ENCODE measurements around the gene HOXB4.

The HOXB4 gene

DNA sequence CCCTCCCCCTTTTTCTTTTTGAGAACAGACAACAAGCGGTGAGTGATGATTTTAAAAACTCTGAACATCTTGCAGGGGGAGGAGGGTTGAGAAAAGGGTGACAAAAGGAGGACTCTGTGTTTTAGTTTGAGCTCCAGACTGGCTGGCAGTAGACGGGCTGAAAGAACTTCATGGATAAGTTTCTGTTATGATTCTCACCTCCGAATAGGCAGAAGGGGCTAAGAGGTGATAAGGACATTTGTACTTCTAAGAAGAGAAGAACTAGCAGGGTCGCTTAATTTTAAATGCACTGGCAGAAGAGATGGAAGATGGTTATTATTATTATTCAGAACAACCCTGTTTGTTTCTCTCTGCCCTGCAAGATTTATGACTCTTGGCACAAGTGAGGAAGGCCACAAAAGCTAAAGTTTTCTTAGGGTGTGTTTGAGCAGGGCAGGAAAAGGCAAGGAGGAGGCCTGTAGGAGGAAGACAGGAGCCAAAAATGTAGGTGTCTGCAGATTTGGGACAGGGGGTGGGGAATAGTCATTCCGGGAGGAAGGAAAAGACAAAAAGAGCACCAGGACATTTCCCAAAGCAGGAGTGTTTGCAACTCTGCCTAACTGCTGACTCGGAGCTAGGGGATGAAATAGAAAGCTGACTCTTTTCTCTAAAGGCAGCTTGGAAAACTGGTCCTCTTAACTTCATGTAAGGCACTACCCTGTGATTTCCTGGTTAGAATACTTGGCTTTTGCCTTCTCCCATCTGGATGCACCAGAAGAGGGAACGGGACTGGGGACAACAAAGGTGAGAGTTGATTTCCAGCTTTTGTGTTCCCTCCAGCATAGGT, 21.4 kb downstream of the HOXB4 start:
- Histone ChIP-seq H3K36me3 (ENCODE audit: control insufficient read depth, insufficient read depth, low read length) (no peaks in the 10 kb centered on the region), H3K4me3 (ENCODE audit: low read depth, low read length) (no peak overlapping the region), H3K9me3 (ENCODE audit: control insufficient read depth, low read length) (no peaks in the 10 kb centered on the region), H3K79me2 (no peaks in the 10 kb centered on the region), H3K4me2 (ENCODE audit: low read length) (peak overlapping the region; percentile 40), H3K4me1 (no peaks in the 10 kb centered on the region), H3K9ac (no peak overlapping the region), H3K27me3 (ENCODE audit: control insufficient read depth, insufficient read depth, low read length) (no peaks in the 10 kb centered on the region), H2AFZ (no peak overlapping the region), H3K27ac (no peak overlapping the region)
- TF ChIP-seq, protein P1, sequence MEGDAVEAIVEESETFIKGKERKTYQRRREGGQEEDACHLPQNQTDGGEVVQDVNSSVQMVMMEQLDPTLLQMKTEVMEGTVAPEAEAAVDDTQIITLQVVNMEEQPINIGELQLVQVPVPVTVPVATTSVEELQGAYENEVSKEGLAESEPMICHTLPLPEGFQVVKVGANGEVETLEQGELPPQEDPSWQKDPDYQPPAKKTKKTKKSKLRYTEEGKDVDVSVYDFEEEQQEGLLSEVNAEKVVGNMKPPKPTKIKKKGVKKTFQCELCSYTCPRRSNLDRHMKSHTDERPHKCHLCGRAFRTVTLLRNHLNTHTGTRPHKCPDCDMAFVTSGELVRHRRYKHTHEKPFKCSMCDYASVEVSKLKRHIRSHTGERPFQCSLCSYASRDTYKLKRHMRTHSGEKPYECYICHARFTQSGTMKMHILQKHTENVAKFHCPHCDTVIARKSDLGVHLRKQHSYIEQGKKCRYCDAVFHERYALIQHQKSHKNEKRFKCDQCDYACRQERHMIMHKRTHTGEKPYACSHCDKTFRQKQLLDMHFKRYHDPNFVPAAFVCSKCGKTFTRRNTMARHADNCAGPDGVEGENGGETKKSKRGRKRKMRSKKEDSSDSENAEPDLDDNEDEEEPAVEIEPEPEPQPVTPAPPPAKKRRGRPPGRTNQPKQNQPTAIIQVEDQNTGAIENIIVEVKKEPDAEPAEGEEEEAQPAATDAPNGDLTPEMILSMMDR (IDR thresholded peaks at IDR 0.05), result no peak

DNA sequence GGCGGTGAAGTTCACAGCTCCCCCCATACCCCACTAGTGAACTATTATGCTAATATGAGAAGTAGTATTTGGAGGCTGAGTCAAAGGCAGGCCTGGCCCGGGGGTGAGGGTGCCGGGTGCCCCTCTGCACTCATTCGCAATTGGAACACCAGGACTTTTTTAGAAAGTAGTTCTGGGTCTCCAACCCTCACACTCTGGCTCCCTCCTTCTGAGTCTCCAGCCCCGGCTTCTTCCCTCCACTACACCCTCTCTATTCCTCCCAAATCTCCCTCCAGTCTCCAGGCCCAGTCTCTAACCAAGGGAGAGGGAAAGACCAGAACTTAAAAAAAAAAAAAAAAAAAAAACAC, 21.9 kb downstream of the HOXB4 start:
- no peaks in the 10 kb centered on the region for H3K79me2 ChIP-seq
- H2AFZ ChIP-seq, result no peak overlapping the region
- no peaks in the 10 kb centered on the region for H3K4me1 ChIP-seq
- H3K9ac ChIP-seq, result no peak overlapping the region
- TF ChIP-seq, protein P1 (IDR thresholded peaks at IDR 0.05), result no peak
- no peaks in the 10 kb centered on the region for H3K27me3 ChIP-seq (ENCODE audit: control insufficient read depth, insufficient read depth, low read length)
- H3K9me3 ChIP-seq (ENCODE audit: control insufficient read depth, low read length), result no peaks in the 10 kb centered on the region
- H3K36me3 ChIP-seq (ENCODE audit: control insufficient read depth, insufficient read depth, low read length), result no peaks in the 10 kb centered on the region
- H3K4me3 ChIP-seq (ENCODE audit: low read depth, low read length), result peak overlapping the region; percentile 19
- peak overlapping the region; percentile 53 for H3K4me2 ChIP-seq (ENCODE audit: low read length)
- H3K27ac ChIP-seq, result no peak overlapping the region

DNA sequence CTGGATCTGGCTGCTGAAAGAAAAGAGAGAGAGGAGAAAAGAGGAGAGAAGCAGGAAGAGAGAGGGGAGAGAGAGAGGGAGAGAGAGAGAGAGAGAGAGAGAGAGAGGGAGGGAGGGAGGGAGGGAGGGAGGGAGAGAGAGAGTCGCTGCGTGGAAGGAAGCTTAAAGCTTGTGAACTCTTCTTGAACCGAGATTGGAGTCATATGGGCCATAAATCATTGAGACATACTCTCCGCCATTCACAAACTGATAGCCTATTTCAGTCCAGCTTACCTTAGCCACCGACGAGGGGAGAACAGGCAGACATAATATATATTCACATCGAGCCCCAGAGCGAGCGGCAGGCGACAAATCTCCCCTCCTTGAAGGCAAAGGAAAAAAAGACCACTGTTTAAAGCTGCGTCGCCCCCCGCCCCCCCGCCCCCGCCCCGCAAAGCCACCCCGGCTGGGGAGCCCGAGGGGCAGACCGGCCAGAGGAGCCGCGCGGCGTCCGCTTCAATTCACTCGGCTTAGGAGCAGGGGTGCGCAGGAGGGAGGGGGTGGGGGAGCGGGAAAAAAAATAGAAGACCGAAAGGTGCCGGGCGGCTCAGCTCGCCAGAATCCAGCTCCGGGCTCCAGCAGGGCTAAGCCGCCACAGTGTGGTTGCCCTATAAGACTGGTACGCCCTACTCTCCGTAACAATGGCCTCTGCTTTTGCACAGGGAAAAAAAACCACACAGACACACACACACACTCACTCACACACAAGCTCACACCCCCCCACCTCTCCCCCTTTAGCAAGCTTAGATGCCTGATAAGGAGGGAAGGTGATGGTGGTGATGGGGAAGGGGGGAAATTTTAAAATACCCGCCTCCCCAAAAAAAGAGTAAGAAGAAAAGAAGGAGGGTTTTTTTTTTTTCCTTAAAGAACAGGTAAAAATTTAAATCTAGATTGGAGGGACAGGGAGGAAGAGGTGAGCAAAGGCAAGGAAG, 22.6 kb downstream of the HOXB4 start:
- Histone ChIP-seq H3K27ac (no peak overlapping the region), H3K27me3 (ENCODE audit: control insufficient read depth, insufficient read depth, low read length) (no peaks in the 10 kb centered on the region)
- TF ChIP-seq, protein P1 (IDR thresholded peaks at IDR 0.05), result no peak

DNA sequence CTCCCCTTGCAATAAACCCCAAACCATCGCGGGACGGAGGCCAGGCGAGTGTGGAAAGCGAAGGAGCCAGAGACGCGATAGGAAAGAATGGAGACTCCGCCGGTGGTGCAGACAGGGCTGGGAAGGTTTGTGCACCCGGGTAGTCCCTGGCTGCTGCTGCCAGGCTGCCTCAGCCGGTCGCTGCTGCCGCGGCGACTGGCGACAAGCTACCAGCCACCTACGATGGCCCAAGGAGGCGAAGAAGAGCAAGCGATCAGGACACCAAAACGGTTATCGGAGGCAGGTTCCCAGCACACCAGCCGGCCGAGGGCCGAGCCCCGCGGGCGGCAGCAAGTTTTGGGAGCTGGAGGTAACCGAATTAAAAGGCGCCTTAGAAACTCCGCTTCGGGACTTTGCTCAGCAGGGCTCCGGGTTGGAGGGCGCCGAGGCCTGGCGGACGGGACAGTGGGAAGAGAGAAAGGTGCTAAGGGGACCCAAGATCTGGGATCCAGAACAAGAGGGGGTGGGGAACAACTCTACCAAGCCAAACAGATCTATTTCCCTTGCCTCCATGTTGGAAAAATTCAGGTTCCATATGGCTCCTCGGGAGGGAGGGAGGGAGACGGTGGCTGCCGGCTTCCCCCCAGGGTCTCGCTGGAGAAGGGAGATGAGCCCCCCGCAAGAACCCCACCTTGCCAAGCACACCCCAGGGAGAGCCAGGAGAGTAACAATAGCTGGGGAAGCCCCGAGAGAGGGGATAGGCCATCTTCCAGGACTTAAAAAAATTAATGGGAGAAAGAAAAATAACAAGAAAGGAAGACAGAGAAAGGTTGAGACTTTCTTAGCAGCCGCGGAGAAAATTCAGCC, 23.5 kb downstream of the HOXB4 start:
- TF ChIP-seq, protein P1 (IDR thresholded peaks at IDR 0.05), result no peak
- Histone ChIP-seq H3K79me2 (no peaks in the 10 kb centered on the region), H3K9ac (no peak overlapping the region), H3K36me3 (ENCODE audit: control insufficient read depth, insufficient read depth, low read length) (no peaks in the 10 kb centered on the region), H3K27ac (no peak overlapping the region), H3K4me1 (no peaks in the 10 kb centered on the region), H3K27me3 (ENCODE audit: control insufficient read depth, insufficient read depth, low read length) (no peaks in the 10 kb centered on the region), H3K9me3 (ENCODE audit: control insufficient read depth, low read length) (no peaks in the 10 kb centered on the region), H2AFZ (no peak overlapping the region), H3K4me3 (ENCODE audit: low read depth, low read length) (peak overlapping the region; percentile 71), H3K4me2 (ENCODE audit: low read length) (peak overlapping the region; percentile 82)

More for the DNA sequence above, 22.6 kb downstream of the HOXB4 start:
- H2AFZ ChIP-seq, result no peak overlapping the region
- H3K4me2 ChIP-seq (ENCODE audit: low read length), result peak overlapping the region; percentile 82
- H3K9ac ChIP-seq, result no peak overlapping the region
- H3K79me2 ChIP-seq, result no peaks in the 10 kb centered on the region
- no peaks in the 10 kb centered on the region for H3K36me3 ChIP-seq (ENCODE audit: control insufficient read depth, insufficient read depth, low read length)
- no peaks in the 10 kb centered on the region for H3K4me1 ChIP-seq
- no peaks in the 10 kb centered on the region for H3K9me3 ChIP-seq (ENCODE audit: control insufficient read depth, low read length)
- H3K4me3 ChIP-seq (ENCODE audit: low read depth, low read length), result peak overlapping the region; percentile 71

All from parathyroid adenoma (tissue), 2 donors.